GM12878 (cell line): ENCODE measurements around the gene DNAAF5. TPM values are rescaled to one million over a fixed set of nuclear protein-coding genes. Genes with fewer than 3 reads are reported as not detected.

Source experiments
- ATAC-seq: fragments of 200-7000 bp; cut with Tn5 transposase; 3 replicates; pipeline ENCODE4 v1.9.1; 2020; ENCODE audit warnings: mild to moderate bottlenecking, moderate library complexity
- BruUV-seq: library from RNA; stranded (reverse); fragments of 400-500 nt; replicated peaks from 2 replicates; lab custom pipeline; 2021; lab: Mats Ljungman, UMichigan
- CTCF ChIA-PET: fragments of 300-600 bp; sonication (Branson Sonifier 250); formaldehyde crosslinking; extraction: SDS; loops from one replicate; lab custom pipeline; 2021; ENCODE audit warnings: inconsistent platforms; lab: Yijun Ruan, JAX
- POLR2A ChIA-PET: fragments of 350-600 bp; formaldehyde crosslinking; extraction: SDS; loops from one replicate; lab custom pipeline; 2021; ENCODE audit warnings: inconsistent platforms; lab: Charles Lee
- RAD21 ChIA-PET: fragments of 300-600 bp; sonication (Branson Sonifier 250); formaldehyde crosslinking; loops from one replicate; lab custom pipeline; 2023; ENCODE audit warnings: antibody characterized with exemption; ENCODE audit not compliant: unreplicated experiment; lab: Charles Lee
- SMC1A ChIA-PET: fragments of 300-600 bp; sonication (Branson Sonifier 250); formaldehyde crosslinking; loops from one replicate; lab custom pipeline; 2023; ENCODE audit not compliant: unreplicated experiment, uncharacterized antibody; lab: Charles Lee
- DNase-seq: peaks from one replicate; pipeline ENCODE4 v3.0.0-alpha.2; 2011; ENCODE audit warnings: low read depth, low spot score
- FAIRE-seq: peaks from 3 replicates; lab custom pipeline; 2011; peaks lifted over from hg19 to GRCh38; lab: Jason Lieb, UNC
- H2AFZ ChIP-seq: 2 replicates; pipeline ENCODE4 v1.6.0; 2011; ENCODE audit warnings: low read depth, low read length, control low read depth; ENCODE audit not compliant: control insufficient read depth
- H3K27ac ChIP-seq: 2 replicates; pipeline ENCODE4 v1.5.1; 2011; ENCODE audit warnings: control low read depth; ENCODE audit not compliant: control insufficient read depth, insufficient read depth
- H3K27me3 ChIP-seq, 2 experiments: replicated peaks in 1 of 2; 2 replicates each; pipeline versions ENCODE4 v1.6.0 to v1.6.1; 2011; ENCODE audit warnings: low read length in 1 of 2; ENCODE audit not compliant: control insufficient read depth in 2 of 2, insufficient read depth in 2 of 2
- H3K36me3 ChIP-seq, 2 experiments: 2 replicates each; pipeline ENCODE4 v1.5.1; 2011; ENCODE audit warnings: low read length in 1 of 2; ENCODE audit not compliant: control insufficient read depth in 2 of 2, insufficient read depth in 2 of 2
- H3K4me1 ChIP-seq: 2 replicates; pipeline ENCODE4 v1.6.1; 2011; ENCODE audit warnings: mild to moderate bottlenecking, low read length, moderate library complexity, mixed read lengths; ENCODE audit not compliant: control insufficient read depth, insufficient read depth
- H3K4me2 ChIP-seq: 2 replicates; pipeline ENCODE4 v1.6.0; 2011; ENCODE audit warnings: control low read depth; ENCODE audit not compliant: control insufficient read depth, insufficient read depth
- H3K4me3 ChIP-seq: fragments of 200-600 bp; sonication (generic); 2 replicates; pipeline ENCODE4 v1.5.1; 2016
- H3K79me2 ChIP-seq: 2 replicates; pipeline ENCODE4 v1.6.0; 2011; ENCODE audit warnings: low read length; ENCODE audit not compliant: control insufficient read depth, insufficient read depth
- H3K9ac ChIP-seq: 2 replicates; pipeline ENCODE4 v1.8.0; 2011; ENCODE audit warnings: low read length, control low read depth, mixed read lengths; ENCODE audit not compliant: control insufficient read depth, insufficient read depth
- H3K9me3 ChIP-seq: replicated peaks from 3 replicates; pipeline ENCODE4 v1.5.1; 2011; ENCODE audit warnings: mild to moderate bottlenecking, low read length; ENCODE audit not compliant: control insufficient read depth, insufficient read depth
- H4K20me1 ChIP-seq: 2 replicates; pipeline ENCODE4 v1.6.0; 2011; ENCODE audit not compliant: control insufficient read depth, insufficient read depth
- CBFB ChIP-seq: IDR thresholded peaks from 2 replicates; pipeline ENCODE4 v1.6.1; 2016; ENCODE audit warnings: antibody characterized with exemption, low read depth
- E2F8 ChIP-seq: fragments of 450-650 bp; IDR thresholded peaks from 2 replicates; pipeline ENCODE4 v1.6.1; 2018; ENCODE audit warnings: mild to moderate bottlenecking, low read depth, moderate library complexity; ENCODE audit not compliant: partially characterized antibody
- EZH2 ChIP-seq: IDR thresholded peaks from 2 replicates; pipeline ENCODE4 v1.6.1; 2012; ENCODE audit warnings: low read depth, mild to moderate bottlenecking, control low read depth, inconsistent platforms, low read length, borderline replicate concordance; ENCODE audit not compliant: control insufficient read depth
- SMAD1 ChIP-seq: fragments of 450-650 bp; IDR thresholded peaks from 2 replicates; pipeline ENCODE4 v1.6.1; 2018; ENCODE audit warnings: mild to moderate bottlenecking, low read depth; ENCODE audit not compliant: partially characterized antibody
- SMARCA5 ChIP-seq: fragments of 450-650 bp; IDR thresholded peaks from 2 replicates; pipeline ENCODE4 v1.6.1; 2017; ENCODE audit warnings: mild to moderate bottlenecking
- SMC3 ChIP-seq: IDR thresholded peaks from 2 replicates; pipeline ENCODE4 v1.6.1; 2011; ENCODE audit warnings: low read length, improper control_type of control experiment, borderline replicate concordance
- SUZ12 ChIP-seq: fragments of 200-600 bp; sonication (generic); IDR thresholded peaks from one replicate; pipeline ENCODE4 v1.6.1; 2018; ENCODE audit warnings: antibody characterized with exemption, mild to moderate bottlenecking; ENCODE audit not compliant: unreplicated experiment
- TARDBP ChIP-seq: IDR thresholded peaks from 2 replicates; pipeline ENCODE4 v1.6.1; 2016; ENCODE audit warnings: borderline replicate concordance
- USF2 ChIP-seq: IDR thresholded peaks from 2 replicates; pipeline ENCODE4 v1.6.1; 2011; ENCODE audit warnings: low read depth, low read length, improper control_type of control experiment, borderline replicate concordance
- YY1 ChIP-seq: IDR thresholded peaks from 2 replicates; pipeline ENCODE4 v1.6.1; 2011; ENCODE audit warnings: low read depth, mild to moderate bottlenecking, low read length
- ZNF687 ChIP-seq: fragments of 450-650 bp; IDR thresholded peaks from 2 replicates; pipeline ENCODE4 v1.6.1; 2017; ENCODE audit warnings: mild to moderate bottlenecking, moderate library complexity
- ZZZ3 ChIP-seq: IDR thresholded peaks from 2 replicates; pipeline ENCODE4 v1.6.1; 2011; ENCODE audit warnings: low read depth; ENCODE audit not compliant: control insufficient read depth, insufficient read length
- WGBS: methylation state at CpG from one replicate; pipeline ENCODE4 v1.1.6; 2016; ENCODE audit warnings: low lambda C conversion rate; ENCODE audit not compliant: insufficient replicate concordance, insufficient coverage; ENCODE audit errors: missing lambda C conversion rate; 5-methylcytosine and 5-hydroxymethylcytosine counted together
- in situ Hi-C: fragments of 300-500 bp; cut with MboI; formaldehyde crosslinking; loops from 9 replicates; pipeline ENCODE4 v1.14.3; 2018; ENCODE audit warnings: mixed read lengths
- intact Hi-C: fragments of 100-400 bp; cut with micrococcal nuclease; formaldehyde crosslinking; loops from one replicate; pipeline ENCODE4 v1.14.2; 2022; ENCODE audit not compliant: unreplicated experiment
- polyA plus RNA-seq, 11 experiments: library from polyadenylated mRNA; depleted of rRNA in 4 of 11; unstranded in 6 of 11; stranded (reverse) in 5 of 11; fragments of >200 nt; fragmentation: Nextera tagmentation in 4 of 11; fragmentation: Illumina TruSeq in 1 of 11; extraction: Ambion mirVana in 4 of 11; extraction: Trizol in 1 of 11; gene quantifications; 1 replicate in 1 of 11; 2 replicates in 10 of 11; pipeline versions ENCODE4 v1.2.1 to v1.2.3, GENCODE V29; 2011 to 2016; ENCODE audit warnings: inconsistent platforms in 2 of 11, missing spikeins in 2 of 11, low read depth in 1 of 11
- total RNA-seq, 4 experiments: library from RNA; depleted of rRNA in 3 of 4; stranded (reverse); fragments of >200 nt in 3 of 4; fragmentation: Illumina TruSeq in 1 of 4; extraction: Trizol in 1 of 4; gene quantifications; 2 replicates each; pipeline versions ENCODE4 v1.2.1 to v1.2.3, GENCODE V29; 2013 to 2021
- TF ChIP-seq, protein P1 (sequence below): fragments of 450-650 bp; IDR thresholded peaks from 2 replicates; pipeline ENCODE4 v1.6.1; 2017; ENCODE audit warnings: mild to moderate bottlenecking
- TF ChIP-seq, protein P2 (sequence below): IDR thresholded peaks from 2 replicates; pipeline ENCODE4 v1.6.1; 2012; ENCODE audit warnings: low read depth, low read length, improper control_type of control experiment

DNAAF5 gene
- total and polyA plus RNA-seq, 10 of the 15 experiments (the other 5 are each of a cell fraction or from before 2014, with no cell fraction given), result 1.8 to 38.3 (median 9.2) TPM

DNA sequence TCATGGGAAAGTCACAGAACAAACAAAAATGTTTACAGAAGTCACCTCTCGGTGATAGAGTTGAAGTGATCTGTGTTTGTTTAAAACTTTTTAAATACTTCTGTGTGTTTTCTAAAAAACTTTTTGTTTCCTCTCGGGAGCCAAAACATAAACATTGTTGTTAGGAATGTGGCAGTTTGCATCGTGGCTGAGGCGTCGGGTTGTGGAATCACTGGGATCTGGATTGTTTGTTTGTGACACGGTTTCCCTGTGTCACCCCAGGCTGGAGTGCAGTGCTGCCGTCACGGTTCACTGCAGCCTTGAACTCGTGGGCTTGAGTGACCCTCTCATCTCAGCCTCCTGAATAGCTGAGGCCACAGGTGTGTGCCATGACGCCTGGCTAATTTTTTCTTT lies 76.7 kb downstream of the DNAAF5 start:
- WGBS, result 58% methylated on average over 10 of the region's 10 CpGs
- Histone ChIP-seq H3K9me3 (no peaks in the 10 kb centered on the region; the same call in 2 of the 3 replicates), H3K36me3 (no peaks in the 10 kb centered on the region), H3K4me1 (no peaks in the 10 kb centered on the region), H3K27ac (no peak overlapping the region), H2AFZ (no peak overlapping the region), H3K4me2 (no peak overlapping the region), H3K9ac (no peak overlapping the region), H3K4me3 (no peak overlapping the region), H3K27me3 (no peaks in the 10 kb centered on the region), H4K20me1 (no peaks in the 10 kb centered on the region), H3K79me2 (no peaks in the 10 kb centered on the region)
- no TSS peak for BruUV-seq
- ATAC-seq (no peak), DNase-seq (no peak), FAIRE-seq (no peak)
- intact Hi-C loops (no loop called here), in situ Hi-C loops (no loop called here)
- POLR2A ChIA-PET, result no interaction called here
- RAD21 ChIA-PET, result no interaction called here
- CTCF ChIA-PET, result no interaction called here
- SMC1A ChIA-PET, result no interaction called here
- no peak for TF ChIP-seq EZH2
- no peak for TF ChIP-seq SMC3
- TF ChIP-seq E2F8, result no peak
- TF ChIP-seq ZNF687, result no peak
- TF ChIP-seq SMARCA5, result no peak
- no peak for TF ChIP-seq TARDBP
- TF ChIP-seq, protein P1, sequence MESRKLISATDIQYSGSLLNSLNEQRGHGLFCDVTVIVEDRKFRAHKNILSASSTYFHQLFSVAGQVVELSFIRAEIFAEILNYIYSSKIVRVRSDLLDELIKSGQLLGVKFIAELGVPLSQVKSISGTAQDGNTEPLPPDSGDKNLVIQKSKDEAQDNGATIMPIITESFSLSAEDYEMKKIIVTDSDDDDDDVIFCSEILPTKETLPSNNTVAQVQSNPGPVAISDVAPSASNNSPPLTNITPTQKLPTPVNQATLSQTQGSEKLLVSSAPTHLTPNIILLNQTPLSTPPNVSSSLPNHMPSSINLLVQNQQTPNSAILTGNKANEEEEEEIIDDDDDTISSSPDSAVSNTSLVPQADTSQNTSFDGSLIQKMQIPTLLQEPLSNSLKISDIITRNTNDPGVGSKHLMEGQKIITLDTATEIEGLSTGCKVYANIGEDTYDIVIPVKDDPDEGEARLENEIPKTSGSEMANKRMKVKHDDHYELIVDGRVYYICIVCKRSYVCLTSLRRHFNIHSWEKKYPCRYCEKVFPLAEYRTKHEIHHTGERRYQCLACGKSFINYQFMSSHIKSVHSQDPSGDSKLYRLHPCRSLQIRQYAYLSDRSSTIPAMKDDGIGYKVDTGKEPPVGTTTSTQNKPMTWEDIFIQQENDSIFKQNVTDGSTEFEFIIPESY, result no peak
- TF ChIP-seq SUZ12, result no peak
- TF ChIP-seq SMAD1, result no peak
- no peak for TF ChIP-seq ZZZ3
- no peak for TF ChIP-seq CBFB
- TF ChIP-seq, protein P2, sequence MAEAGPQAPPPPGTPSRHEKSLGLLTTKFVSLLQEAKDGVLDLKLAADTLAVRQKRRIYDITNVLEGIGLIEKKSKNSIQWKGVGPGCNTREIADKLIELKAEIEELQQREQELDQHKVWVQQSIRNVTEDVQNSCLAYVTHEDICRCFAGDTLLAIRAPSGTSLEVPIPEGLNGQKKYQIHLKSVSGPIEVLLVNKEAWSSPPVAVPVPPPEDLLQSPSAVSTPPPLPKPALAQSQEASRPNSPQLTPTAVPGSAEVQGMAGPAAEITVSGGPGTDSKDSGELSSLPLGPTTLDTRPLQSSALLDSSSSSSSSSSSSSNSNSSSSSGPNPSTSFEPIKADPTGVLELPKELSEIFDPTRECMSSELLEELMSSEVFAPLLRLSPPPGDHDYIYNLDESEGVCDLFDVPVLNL, result no peak
- no peak for TF ChIP-seq USF2
- TF ChIP-seq YY1, result no peak
